IPS DF 19.7 (cell line): ENCODE results near the gene WDR59.
"Not testable (repeated sequence)": the region's sequence is repeated elsewhere in the genome, so short reads cannot be mapped to it uniquely, and the experiment has no call there.

Source experiments
- DNase-seq: peaks from one replicate; pipeline ENCODE4 v3.0.0-alpha.2; 2013; ENCODE audit warnings: low read depth, low spot score

WDR59 gene, protein sequence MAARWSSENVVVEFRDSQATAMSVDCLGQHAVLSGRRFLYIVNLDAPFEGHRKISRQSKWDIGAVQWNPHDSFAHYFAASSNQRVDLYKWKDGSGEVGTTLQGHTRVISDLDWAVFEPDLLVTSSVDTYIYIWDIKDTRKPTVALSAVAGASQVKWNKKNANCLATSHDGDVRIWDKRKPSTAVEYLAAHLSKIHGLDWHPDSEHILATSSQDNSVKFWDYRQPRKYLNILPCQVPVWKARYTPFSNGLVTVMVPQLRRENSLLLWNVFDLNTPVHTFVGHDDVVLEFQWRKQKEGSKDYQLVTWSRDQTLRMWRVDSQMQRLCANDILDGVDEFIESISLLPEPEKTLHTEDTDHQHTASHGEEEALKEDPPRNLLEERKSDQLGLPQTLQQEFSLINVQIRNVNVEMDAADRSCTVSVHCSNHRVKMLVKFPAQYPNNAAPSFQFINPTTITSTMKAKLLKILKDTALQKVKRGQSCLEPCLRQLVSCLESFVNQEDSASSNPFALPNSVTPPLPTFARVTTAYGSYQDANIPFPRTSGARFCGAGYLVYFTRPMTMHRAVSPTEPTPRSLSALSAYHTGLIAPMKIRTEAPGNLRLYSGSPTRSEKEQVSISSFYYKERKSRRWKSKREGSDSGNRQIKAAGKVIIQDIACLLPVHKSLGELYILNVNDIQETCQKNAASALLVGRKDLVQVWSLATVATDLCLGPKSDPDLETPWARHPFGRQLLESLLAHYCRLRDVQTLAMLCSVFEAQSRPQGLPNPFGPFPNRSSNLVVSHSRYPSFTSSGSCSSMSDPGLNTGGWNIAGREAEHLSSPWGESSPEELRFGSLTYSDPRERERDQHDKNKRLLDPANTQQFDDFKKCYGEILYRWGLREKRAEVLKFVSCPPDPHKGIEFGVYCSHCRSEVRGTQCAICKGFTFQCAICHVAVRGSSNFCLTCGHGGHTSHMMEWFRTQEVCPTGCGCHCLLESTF

GRCh38 chr16:74984529-74985296, at the start of gene WDR59:
Gene WDR59, minus strand, starts transcription at chr16:74985123. Its CDS starts 106 bp downstream, at chr16:74985017.
- DNase-seq = peak; percentile 100

- DNase-seq = no peak
Measured at GRCh38 chr16:75032655-75033054, 47.7 kb upstream of the WDR59 start.

DNA sequence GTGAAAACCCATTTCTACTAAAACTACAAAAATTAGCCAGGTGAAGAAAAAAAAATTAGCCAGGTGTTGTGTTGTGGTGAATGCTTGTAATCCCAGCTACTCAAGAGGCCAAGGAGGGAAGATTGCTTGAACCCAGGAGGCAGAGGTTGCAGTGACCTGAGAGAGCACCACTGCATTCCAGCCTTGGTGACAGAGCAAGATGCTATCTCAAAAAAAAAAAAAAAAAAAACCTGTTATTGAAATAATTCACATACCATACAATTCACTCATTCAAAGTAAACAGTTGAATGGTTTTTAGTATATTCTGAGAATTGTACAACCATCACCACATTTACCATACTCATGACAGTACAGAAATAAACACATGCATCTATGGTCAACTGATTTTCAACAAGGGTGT, 44.9 kb upstream of the WDR59 start:
- DNase-seq = no peak

DNA sequence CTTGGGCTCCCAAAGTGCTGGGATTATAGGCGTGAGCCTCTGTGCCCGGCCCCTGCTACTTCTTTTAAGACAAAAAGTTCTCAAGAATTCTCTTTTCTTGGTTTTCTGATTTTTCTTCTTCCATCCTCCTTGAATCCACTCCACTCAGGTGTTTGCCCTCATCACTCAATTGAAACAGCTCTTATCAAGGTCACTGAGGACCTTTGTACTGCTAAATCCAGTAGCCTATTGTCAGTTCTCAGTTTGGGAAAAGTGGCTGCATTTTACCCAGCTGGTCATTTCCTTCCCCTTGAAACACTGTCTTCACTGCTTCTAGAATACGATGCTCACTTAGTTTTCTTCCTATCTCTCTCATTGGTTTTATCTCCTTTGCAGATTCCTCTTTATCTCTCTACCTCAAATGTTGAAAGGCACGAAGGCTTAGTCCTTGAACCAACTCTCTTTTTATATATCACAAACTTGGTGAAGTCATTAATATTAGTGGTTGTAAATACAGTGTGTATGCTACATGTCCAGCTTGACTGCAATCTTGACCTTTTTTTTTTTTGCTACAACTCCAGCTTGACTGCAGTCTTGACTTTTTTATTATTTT, 43.7 kb upstream of the WDR59 start:
- no peak for DNase-seq

- no peak for DNase-seq
Measured at GRCh38 chr16:75027520-75028300, 42.8 kb upstream of the WDR59 start.

- DNase-seq = no peak
Measured at GRCh38 chr16:75026892-75027391, 42.0 kb upstream of the WDR59 start.

GRCh38 chr16:75026239-75026891, 41.4 kb upstream of the WDR59 start:
- not testable (repeated sequence) for DNase-seq

GRCh38 chr16:75025761-75026160, 40.8 kb upstream of the WDR59 start:
- DNase-seq = no peak

GRCh38 chr16:75024594-75024993, 39.7 kb upstream of the WDR59 start:
- DNase-seq = no peak

DNA sequence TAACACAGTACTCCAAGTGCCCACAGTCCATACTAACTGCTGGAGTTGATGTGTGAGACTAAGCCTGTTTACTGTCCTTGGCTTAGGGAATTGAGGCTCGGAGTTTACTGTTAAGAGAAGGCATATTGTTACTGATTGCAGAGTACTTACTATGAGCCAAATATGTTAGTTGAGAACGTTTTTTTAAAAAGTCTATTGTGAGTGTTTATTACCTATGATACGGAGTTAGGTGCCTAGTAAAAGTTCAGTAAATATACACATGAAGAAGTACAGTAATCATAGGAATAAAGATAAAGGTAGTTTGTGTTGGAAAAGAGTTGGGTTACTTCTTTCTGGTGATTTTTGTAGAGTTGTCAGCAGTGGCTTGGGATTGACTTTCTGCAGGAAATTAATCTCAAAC, 39.3 kb upstream of the WDR59 start:
- no peak for DNase-seq

DNA sequence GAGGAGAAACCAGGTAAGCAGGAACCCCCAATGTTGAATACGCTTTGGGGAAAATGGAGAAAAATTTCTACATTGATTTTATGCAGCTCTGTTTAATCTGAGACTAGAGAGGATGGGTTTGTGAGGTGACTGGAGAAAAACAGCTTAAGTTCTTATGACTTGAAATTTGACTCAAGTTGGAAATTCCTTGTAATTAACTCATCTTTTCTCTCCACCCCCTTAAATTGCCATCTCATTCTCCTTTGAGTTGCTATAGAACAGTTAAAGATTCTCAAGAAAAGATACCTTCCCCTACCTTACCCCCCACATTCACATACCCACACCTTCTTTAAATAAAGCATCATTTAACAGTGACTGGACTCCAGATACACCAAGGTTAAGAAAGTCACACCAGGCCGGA, 38.1 kb upstream of the WDR59 start:
- DNase-seq = no peak

DNA sequence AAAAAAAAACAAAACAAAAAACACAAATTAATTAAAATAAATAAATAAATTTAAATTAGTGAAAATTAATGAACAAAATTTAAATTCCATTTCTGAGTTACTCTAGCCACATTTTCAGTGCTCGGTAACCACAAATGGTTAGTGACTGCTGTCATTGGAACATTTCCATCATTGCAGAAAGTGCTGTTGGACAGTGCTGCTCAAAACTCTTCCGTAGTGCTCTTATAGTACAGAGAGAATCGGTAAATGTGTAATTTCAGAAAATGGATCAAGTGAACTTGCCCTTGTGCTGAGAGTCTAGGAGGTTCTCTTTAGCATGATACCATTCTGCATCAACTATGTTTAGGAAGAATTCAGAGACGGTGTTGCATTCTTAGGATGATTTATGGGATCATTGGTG, 37.6 kb upstream of the WDR59 start:
- no peak for DNase-seq

DNA sequence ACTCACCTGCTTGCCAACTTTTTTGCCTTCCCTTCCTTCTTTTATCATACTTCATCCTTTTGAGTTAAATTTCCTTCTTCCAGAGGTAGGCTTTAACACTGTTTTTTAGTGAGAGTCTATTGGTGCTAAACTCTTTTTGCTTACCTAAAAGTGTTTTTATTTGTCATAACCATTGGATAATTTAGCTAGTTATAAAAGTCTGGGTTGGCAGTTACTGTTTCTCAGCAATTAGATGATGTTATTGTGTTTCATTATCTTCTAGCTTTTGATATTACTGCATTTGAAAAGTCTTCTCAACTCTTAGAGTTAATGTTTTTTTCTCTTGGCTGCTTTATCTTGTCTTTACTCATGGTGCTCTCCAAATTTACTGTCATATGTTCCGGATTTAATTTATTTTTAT, 36.5 kb upstream of the WDR59 start:
- DNase-seq = no peak

DNA sequence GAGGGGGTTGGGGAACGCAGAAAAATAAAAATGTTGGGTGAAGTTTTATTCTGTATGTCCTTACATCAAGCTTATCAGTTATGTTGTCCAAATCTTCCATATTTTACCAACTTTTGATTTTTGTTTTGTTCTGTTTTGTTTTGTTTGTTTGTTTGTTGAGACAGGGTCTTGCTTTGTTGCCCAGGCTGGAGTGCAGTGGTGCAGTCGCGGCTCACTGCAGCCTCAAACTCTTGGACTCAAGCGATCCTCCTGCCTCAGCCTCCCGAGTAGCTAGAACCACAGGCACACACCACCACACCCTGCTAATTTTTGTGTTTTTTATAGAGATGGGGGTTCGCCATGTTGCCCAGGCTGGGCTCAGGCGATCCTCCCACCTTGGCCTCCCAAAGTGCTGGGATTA, 34.7 kb upstream of the WDR59 start:
- DNase-seq = no peak

GRCh38 chr16:75019007-75019406, 34.1 kb upstream of the WDR59 start:
- DNase-seq = no peak

GRCh38 chr16:75017670-75018525, 33.0 kb upstream of the WDR59 start:
- no peak for DNase-seq

DNA sequence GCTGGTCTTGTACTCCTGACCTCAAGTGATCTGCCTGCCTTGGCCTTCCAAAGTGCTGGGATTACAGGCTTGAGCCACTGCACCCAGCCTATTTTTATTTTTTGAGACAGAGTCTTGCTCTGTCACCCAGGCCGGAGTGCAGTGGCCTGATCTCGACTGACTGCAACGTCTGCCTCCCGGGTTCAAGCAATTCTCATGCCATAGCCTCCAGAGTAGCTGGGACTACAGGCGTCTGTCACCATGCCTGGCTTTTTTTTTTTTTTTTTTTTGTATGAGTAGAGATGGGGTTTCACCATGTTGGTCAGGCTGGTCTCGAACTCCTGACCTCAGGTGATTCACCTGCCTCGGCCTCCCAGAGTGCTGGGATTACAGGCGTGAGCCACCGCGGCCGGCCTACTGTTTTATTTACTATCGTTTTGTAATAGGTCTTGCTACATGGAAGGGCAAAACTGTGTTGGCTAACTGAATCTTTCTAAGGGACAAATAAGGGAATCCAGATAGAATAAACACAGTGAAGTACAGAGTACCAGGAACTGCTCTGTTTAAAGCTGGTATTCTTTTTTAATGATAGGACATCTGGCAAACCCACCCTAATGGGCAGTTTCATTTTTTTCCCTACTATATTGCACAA, 31.6 kb upstream of the WDR59 start:
- not testable (repeated sequence) for DNase-seq

DNA sequence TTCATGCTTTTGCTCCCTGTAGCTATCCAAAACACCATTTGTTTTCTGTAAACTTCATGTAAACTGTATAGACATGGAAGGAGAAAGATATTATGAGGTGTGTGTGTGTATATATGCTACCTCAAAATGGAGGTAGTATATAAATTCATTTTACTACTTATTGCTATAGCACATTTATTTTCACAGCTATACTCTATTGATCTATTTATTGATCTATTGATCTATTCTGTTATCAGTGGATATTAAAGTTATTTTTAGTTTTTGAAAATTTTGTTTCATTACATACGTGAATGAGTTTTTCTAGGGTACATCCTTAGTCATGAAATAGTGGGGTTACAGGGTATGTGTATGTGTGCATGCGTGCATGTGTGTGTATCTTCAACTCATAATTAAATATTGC, 29.4 kb upstream of the WDR59 start:
- no peak for DNase-seq
